ENCODE results near the gene FAM168A.

DNA sequence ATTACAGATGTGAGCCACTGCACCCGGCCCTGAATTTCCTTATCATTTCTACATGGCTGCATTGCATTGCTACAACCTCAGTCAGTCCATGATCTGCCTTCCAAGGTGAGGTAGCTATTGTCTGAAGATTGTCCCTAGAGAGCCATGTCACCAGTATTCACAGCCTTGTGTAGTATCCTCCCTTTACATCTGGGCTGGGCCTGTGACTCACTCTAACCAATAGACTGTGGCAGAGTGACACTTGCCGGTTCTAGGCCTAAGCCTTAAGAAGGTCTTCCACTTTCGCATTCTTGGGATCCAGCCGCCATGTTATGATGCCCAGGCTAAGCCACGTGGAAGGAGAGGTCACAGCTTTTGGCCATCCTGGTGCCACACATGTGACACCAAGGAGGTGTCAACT lies 38.3 kb upstream of the FAM168A start:
- TF ChIP-seq, protein P1, sequence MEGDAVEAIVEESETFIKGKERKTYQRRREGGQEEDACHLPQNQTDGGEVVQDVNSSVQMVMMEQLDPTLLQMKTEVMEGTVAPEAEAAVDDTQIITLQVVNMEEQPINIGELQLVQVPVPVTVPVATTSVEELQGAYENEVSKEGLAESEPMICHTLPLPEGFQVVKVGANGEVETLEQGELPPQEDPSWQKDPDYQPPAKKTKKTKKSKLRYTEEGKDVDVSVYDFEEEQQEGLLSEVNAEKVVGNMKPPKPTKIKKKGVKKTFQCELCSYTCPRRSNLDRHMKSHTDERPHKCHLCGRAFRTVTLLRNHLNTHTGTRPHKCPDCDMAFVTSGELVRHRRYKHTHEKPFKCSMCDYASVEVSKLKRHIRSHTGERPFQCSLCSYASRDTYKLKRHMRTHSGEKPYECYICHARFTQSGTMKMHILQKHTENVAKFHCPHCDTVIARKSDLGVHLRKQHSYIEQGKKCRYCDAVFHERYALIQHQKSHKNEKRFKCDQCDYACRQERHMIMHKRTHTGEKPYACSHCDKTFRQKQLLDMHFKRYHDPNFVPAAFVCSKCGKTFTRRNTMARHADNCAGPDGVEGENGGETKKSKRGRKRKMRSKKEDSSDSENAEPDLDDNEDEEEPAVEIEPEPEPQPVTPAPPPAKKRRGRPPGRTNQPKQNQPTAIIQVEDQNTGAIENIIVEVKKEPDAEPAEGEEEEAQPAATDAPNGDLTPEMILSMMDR (conservative IDR thresholded peaks at IDR 0.05 in 1 of 2, IDR thresholded peaks at IDR 0.05 in 1 of 2; ENCODE audit: low read depth in 1 of 2, low read length in 2 of 2) = no peak
- TF ChIP-seq EZH2 (IDR thresholded peaks at IDR 0.05; ENCODE audit: low read length, missing control alignments) = no peak
